ENCODE measurements around the gene LRRTM4.

- no peak for TF ChIP-seq CTCF (conservative IDR thresholded peaks at IDR 0.05; ENCODE audit: low read depth in 2 of 2)
- no peak for TF ChIP-seq POLR2AphosphoS5 (IDR thresholded peaks at IDR 0.05; ENCODE audit: low read depth)
- TF ChIP-seq REST (IDR thresholded peaks at IDR 0.05; ENCODE audit: unreplicated experiment), result no peak
- TF ChIP-seq STAT1 (IDR thresholded peaks at IDR 0.05; ENCODE audit: unreplicated experiment), result no peak
- TF ChIP-seq EZH2phosphoT487 (IDR thresholded peaks at IDR 0.05; ENCODE audit: unreplicated experiment), result no peak
- TF ChIP-seq EZH2 (IDR thresholded peaks at IDR 0.05; ENCODE audit: low read depth, unreplicated experiment), result no peak
These were observed 251.7 kb downstream of the LRRTM4 start for GRCh38 chr2:77270433-77270832.
